GM18505 (cell line): ENCODE results near the gene SFRP5.

Experiments
- ATAC-seq: cut with Tn5 transposase; IDR thresholded peaks from one replicate; pipeline ENCODE4 v1.9.1; 2021; ENCODE audit not compliant: unreplicated experiment
- POLR2A ChIP-seq: IDR thresholded peaks from 4 replicates; pipeline ENCODE4 v1.6.1; 2011; ENCODE audit warnings: borderline replicate concordance; ENCODE audit not compliant: insufficient read depth, insufficient read length; ENCODE audit errors: extremely low read depth

SFRP5 gene

DNA sequence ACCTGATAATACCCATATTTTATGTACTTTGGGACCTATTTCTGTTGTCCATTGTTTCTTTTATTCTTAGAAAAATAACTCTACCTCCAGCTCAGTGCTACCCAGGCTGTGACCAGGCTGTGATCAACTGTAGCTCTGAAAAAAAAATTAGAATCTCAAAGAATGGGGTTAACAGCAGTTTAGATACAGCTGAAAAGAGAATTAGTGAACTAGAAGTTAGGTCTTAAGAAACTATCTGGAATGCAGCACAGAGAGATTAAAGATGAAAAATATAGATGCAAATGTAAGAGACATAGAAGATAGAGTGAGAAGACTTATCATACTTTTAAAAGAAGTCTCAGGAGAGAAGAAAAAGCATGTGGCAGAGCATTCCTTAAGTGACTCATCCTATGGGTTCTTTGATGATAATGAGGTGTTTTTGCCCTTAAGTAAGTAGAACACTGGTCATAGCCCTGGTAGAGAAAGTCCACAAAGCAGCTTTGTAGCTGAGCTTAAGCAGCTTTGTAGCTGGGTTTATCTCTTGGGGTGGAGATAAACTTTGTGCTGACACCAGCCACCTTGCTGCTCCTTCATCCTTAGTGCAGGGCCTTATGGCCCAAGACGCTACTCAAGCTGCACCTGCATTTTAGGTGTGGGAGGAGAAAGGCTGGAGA, 27.3 kb upstream of the SFRP5 start:
- TF ChIP-seq POLR2A, result no peak
- ATAC-seq, result no peak

DNA sequence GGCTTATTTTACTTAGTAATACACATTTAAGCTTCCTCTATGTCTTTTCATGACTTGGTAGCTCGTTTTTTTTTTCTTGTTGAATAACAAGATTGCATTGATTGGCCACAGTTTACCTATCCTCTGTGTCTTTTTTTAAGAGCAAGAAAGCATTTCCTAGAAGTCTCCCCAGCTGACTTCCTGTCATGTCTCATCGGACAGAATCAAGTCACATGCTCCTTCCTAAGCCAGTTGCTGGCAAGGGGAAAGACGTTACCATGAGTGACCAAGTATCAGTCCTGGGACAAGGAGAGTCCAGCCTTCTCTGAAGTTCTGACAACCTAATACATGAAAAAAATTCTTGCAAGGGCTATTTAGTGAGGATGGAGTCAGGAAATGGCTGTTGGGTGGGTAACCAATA, 24.9 kb upstream of the SFRP5 start:
- ATAC-seq, result no peak
- TF ChIP-seq POLR2A, result no peak

DNA sequence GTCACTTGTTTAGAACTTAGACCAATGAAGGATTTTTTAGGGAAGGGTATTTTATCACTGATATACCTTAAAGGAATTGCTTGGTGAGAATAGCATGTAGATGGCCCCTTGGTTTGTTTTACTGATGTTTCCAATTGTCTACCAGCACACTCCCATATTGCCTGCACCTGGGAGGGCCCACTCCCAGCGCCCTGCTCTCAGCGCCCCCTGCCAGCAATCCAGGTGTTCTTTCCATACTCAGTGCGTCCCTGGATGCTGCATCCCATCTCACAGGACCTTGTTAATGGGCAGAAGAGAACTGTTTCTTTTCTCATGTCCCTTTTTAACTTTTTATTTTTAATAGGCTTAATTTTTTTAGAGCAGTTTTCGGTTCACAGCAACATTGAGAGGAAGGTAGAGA, 24.1 kb upstream of the SFRP5 start:
- no peak for TF ChIP-seq POLR2A

DNA sequence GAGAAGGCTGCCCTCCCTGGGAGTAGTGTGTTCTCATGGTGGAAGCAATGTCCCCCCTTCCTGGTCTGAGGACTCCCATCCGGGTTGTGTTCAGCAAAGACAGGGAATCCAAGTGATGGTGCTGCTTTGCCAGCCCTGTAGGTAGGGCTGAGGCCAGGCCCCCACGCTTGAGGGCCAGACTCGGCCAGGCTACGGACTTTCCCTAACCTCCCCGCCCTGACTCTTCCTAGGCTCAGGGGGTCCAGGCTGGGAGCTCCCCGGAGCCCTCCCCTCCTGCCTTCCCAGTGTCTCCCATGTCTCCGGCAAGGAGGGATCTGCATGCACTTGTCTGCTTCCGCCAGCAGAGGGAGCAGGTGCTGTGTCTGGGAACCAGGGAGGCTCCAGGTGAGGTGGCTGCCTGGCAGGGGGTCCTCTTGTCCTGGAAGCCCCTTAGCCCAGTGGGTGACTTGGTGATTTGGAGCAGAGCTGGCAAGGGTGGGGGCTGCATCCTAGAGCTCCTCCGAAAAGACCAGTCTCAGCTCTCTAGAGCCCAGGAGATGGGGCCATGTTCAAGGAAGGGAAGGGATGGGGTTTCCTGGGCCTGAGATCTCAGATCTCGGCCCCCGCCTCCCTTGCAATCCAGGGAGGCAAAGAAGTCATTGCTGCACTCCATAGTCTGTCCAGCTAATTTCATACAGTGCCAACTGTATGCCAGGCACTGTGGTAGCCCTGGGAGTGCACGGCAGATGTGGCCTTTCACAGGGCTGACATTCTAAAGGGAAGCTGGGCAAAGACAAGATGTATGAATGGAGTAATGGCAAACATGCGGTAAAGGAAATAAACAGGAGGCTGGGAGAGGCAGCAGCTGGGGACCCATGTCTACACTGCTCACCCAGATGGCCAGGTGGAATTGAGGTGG, 20.3 kb upstream of the SFRP5 start:
- peak; percentile 65 for ATAC-seq
- no peak for TF ChIP-seq POLR2A

More for the DNA sequence above, 24.1 kb upstream of the SFRP5 start:
- no peak for ATAC-seq

DNA sequence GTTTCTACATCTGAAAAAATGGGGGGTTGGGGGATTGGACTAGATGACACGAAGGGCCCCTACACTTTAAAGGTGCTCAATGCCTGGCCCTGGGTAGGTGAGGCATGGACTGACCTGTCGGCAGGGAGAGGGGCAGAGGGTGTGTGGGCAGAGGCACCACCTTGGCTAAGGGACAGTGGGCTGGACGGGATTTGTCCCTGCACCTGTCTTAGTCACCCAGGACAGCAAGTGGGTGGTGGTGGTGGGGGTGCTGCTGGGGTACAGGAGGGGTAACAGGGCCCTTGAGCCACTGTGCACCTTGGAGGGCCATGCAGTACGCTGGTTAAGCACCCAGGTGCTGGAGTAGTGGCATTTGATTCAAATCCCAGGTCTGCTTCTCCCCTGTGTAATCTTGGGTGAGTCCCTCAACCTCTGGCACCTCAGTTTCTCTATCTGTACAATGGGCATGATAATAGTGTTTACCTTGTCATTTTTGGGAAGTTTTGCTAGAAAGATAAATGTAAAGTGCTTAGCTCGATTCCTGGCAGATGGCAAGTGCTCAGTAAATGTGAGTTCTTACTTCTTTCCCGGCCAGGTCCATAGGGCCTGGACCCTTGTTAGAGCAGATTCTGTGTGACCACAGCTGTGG, 18.1 kb upstream of the SFRP5 start:
- no peak for ATAC-seq
- no peak for TF ChIP-seq POLR2A

DNA sequence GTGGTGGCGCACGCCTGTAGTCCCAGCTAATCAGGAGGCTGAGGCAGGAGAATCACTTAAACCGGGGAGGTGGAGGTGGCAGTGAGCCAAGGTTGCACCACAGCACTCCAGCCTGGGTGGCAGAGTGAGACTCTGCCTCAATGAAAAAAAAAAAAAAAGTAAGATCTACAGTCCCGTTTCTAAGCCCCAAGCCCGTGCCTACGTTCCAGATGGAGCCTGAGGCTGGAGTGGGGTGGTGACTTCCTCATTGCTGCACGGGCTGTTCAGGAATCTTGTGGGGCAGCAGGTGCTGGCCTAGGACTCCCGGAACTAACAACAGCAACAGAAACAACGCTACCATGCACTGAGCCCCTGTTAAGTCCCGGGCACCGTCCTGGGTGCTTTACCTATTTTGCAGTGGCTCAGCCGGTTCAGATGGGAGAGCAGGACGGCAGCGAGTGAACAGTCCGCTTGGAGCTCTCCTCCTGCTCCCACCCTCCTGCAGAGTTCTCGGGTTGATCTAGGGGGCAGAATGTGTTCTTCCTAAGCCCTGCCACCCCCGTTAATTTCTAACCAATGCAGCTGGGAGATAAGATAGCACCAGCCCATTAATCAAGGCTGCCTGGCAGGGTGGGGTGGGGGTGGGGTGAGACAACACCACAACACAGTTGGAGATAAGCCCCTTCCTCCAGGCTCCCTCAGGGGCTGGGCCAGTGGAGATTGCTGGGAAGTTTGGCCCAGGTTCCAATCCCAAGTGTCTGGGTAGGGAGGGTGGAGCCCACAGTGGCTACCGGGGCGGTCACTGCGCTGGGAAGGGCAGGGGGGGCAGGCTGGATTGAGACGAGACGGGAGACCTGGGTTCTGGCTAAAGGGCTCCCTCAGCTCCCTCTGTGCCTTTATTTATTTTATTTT, 17.0 kb upstream of the SFRP5 start:
- no peak for TF ChIP-seq POLR2A
- no peak for ATAC-seq

DNA sequence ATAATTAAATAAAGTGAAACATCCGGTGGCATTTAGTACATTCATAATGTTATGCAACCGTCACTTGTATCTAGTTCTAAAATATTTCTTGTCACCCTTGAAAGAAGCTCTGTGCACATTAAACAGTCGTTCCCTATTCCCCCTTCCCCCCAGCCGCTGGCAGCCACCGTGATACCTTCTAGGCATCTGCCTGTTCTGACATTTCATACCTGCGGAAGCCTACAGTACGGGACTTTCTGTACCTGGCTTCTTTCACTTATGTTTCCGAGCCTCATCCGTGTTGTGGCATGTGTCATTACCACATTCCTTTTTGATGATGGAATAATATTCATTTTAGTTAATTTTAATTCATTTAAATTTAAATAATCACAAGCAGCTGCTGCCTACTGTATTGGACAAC, 13.9 kb upstream of the SFRP5 start:
- no peak for TF ChIP-seq POLR2A
- no peak for ATAC-seq

DNA sequence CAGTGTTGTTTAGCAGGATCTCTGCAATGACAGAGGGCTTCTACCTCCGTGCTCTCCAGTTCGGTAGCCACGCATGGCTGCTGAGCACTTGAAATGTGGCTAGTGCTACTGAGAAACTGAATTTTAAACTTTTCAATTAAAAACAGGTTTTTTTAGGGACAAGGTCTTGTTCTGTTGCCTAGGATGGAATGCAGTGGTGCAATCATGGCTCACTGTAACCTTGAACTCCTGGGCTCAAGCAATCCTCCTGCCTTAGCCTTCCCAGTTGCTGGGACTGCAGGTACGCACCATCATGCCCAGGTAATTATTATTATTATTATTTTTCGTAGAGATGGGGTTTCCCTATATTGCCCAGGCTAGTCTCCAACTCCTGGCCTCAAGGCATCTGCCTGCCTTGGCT, 13.4 kb upstream of the SFRP5 start:
- no peak for ATAC-seq
- no peak for TF ChIP-seq POLR2A

DNA sequence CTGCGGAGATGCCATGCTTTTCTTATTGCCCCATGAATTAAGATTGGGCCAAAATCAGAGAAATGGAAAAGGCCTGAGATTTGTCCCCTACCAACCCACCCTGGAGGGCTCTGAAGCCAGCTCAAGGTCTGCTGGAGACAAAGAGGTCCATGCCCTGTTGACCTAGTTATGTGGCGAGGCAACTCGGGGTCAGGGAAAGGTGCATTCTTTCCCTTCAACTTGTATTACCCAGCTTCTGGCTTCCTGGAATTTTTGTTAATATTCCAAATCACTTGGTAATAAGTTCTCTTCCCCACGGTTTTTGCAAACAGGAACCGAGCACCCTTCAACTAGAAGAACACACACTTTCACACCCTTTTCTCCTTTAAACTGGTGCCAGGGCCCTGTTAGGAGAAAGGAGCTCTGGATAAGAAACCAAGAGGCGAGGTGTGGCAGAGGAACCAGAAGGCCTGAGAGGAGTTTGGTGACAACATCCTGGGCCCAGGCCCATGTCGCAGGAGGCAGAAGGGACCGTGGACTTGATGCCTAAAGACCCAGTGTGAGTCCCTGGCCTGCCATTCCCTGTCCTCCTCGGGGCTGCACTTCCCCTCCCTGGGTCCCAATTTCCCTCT, 12.5 kb upstream of the SFRP5 start:
- ATAC-seq, result no peak
- no peak for TF ChIP-seq POLR2A

DNA sequence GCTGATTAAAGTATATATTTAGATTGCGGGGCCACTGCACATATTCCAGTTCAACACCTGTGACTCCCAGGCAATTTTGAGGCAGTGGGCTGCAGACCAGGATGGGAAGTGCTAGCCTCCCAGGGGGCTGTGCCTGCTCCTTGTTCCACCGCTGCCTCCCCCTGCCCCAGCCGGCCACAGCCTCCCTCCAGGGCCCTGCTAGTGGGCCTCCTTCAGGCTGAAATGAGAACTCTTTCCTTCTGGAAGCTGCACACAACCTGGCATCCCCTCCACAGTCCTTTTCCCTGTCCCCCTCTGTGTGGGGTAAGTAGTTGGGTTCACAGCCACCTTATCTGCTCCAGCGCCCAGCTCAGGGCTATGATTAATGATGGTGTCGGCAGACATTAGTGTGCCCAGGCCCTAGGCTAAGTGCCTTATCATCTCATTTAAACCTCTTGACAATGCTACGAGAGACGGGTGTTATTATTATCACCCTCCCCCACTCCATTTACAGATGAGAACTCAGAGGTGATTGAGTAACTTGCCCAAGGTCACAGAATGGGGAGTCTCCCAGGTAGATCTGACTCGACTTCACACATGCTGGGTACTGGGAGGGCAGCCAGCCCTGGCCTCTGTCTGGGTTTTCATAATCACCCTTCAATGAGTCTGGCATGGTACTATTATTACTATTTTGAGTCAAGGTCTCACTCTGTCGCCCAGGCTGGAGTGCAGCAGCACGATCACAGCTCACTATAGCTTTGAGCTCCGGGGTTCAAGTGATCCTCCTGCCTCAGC, 10.8 kb upstream of the SFRP5 start:
- no peak for TF ChIP-seq POLR2A
- no peak for ATAC-seq

DNA sequence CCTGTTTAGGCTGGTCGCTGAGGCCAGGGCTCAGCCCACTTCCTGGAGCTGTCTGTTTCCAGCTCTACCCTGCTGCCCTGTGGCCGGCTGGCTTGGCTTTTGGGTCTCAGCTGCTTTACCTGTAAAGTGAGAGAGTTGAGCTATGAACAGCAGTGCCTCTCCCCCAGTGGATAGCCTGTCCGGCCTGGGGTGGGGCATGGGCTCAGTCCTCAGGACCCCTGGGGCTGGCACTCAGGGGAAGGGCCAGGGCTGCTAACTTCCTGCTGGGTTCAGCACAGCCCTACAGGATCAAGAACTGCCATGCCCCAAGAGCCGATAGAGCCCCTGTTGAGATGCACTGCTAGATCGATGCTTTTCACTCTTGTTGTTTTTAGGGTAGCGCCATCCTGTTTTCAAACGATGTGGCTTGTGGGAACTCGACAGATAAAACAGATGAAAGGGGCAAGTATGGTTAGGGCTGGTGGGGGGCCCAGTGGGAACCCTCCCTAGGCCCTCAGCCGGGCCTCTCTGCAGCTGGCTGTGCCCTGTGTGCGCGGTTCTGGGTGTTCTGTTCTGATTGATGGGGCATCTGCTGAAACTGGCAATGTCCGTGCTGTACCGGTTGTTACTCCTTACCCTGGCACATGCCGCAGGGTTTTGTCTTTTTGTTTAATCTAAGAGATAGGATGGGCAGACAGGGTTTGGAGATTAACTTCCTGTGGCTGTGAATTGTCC, 10.0 kb upstream of the SFRP5 start:
- ATAC-seq, result no peak
- TF ChIP-seq POLR2A, result no peak
